GM13976 (cell line): Measurements from ENCODE around the gene LENG9.

Experiments used
- DNase-seq: peaks from one replicate; pipeline ENCODE4 v3.0.0; 2012; ENCODE audit warnings: low spot score
- CTCF ChIP-seq: IDR thresholded peaks from 2 replicates; pipeline ENCODE4 v1.5.1; 2012; ENCODE audit warnings: borderline replicate concordance, mild to moderate bottlenecking; ENCODE audit not compliant: insufficient read depth; ENCODE audit errors: extremely low read depth, missing control alignments, control extremely low read depth
- in situ Hi-C: fragments of 300-500 bp; cut with MboI; formaldehyde crosslinking; loops from one replicate; pipeline ENCODE4 v1.12.0; 2022; ENCODE audit warnings: low sequenced_read_pairs, mixed read lengths, inconsistent platforms; ENCODE audit not compliant: unreplicated experiment

LENG9 gene

GRCh38 chr19:54461613-54462012 lies 2.0 kb downstream of the LENG9 start:
- in situ Hi-C loops = no loop called here
- no peak for DNase-seq
- no peak for TF ChIP-seq CTCF

GRCh38 chr19:54461210-54461609 lies 2.4 kb downstream of the LENG9 start:
- in situ Hi-C loops = no loop called here

GRCh38 chr19:54460230-54461005 lies 3.2 kb downstream of the LENG9 start:
- no peak for DNase-seq
- in situ Hi-C loops = no loop called here
- TF ChIP-seq CTCF = no peak

More at GRCh38 chr19:54461210-54461609, 2.4 kb downstream of the LENG9 start:
- no peak for DNase-seq
- no peak for TF ChIP-seq CTCF

- in situ Hi-C loops = no loop called here
- no peak for DNase-seq
- TF ChIP-seq CTCF = no peak
Observed at GRCh38 chr19:54459282-54460229, 4.0 kb downstream of the LENG9 start.

- no peak for TF ChIP-seq CTCF
- in situ Hi-C loops = no loop called here
- no peak for DNase-seq
Observed at GRCh38 chr19:54458648-54459281, 4.8 kb downstream of the LENG9 start.
